Measurements from ENCODE around the gene TSPAN11. TPM values are rescaled to one million over a fixed set of nuclear protein-coding genes. Genes with fewer than 3 reads are reported as not detected.

TSPAN11 gene
- total RNA-seq, 1 donor from 2014 or later: 31.0 TPM

DNA sequence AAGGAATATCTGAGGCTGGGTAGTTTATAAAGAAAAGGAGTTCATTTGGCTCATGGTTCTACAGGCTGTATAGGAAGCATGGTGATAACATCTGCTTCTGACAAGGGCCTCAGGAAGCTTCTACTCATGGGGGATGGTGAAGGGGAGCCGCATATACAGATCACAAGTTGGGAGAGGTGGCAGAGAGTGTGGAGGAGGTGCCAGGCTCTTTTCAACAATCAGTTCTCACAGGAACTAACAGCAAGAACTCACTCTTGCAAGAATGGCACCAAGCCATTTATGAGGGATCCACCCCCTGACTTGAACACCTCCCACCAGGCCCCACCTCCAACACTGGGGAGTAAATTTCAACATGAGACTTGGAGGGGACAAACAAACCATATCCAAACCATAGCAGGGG is 3.5 kb upstream of the TSPAN11 start:
- Mint-ChIP-seq H3K27me3 (ENCODE audit: unreplicated experiment) (peaks cover 2% of the 10 kb centered on the region), H3K9me3 (ENCODE audit: unreplicated experiment) (peaks cover 13% of the 10 kb centered on the region), H3K4me3 (ENCODE audit: unreplicated experiment) (no peak overlapping the region), H3K36me3 (ENCODE audit: unreplicated experiment) (no peaks in the 10 kb centered on the region), H3K4me1 (ENCODE audit: low read depth, unreplicated experiment) (peaks cover 30% of the 10 kb centered on the region), H3K27ac (ENCODE audit: unreplicated experiment) (no peak overlapping the region)
- no peak for DNase-seq
- TF ChIP-seq CTCF (IDR thresholded peaks at IDR 0.05; ENCODE audit: partially characterized antibody, unreplicated experiment): no peak

- no peak for DNase-seq
- H3K27ac Mint-ChIP-seq (ENCODE audit: unreplicated experiment): peak overlapping the region; percentile 41
- peaks cover 12% of the 10 kb centered on the region for H3K27me3 Mint-ChIP-seq (ENCODE audit: unreplicated experiment)
- H3K4me3 Mint-ChIP-seq (ENCODE audit: unreplicated experiment): peak overlapping the region; percentile 81
- H3K4me1 Mint-ChIP-seq (ENCODE audit: low read depth, unreplicated experiment): peaks cover 53% of the 10 kb centered on the region
- H3K9me3 Mint-ChIP-seq (ENCODE audit: unreplicated experiment): peaks cover 24% of the 10 kb centered on the region
- H3K36me3 Mint-ChIP-seq (ENCODE audit: unreplicated experiment): no peaks in the 10 kb centered on the region
- no peak for TF ChIP-seq CTCF (IDR thresholded peaks at IDR 0.05; ENCODE audit: partially characterized antibody, unreplicated experiment)
Observed at GRCh38 chr12:30925607-30926242, 823 bp upstream of the TSPAN11 start.

DNA sequence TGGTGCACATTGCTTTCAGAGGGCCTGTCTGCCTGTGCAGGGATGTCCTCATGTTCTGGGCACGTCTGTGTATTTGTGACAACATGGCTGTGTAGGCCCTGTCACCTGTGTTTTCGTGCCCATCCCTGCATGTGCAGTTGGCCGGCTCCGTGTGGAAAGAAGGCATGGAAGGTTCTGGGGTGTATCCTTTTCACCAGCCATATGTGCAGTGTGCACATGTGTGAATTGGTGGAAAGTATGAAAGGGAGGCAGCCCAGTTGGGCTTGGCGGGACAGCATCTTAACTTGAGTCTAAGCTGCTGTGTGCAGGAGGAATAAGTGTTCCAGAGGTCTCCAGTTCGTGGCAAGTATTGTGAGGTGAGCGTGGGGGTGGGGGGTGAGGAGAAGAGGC is 669 bp downstream of the TSPAN11 start:
- Mint-ChIP-seq H3K9me3 (ENCODE audit: unreplicated experiment) (peaks cover 20% of the 10 kb centered on the region), H3K4me1 (ENCODE audit: low read depth, unreplicated experiment) (peaks cover 57% of the 10 kb centered on the region), H3K27me3 (ENCODE audit: unreplicated experiment) (peaks cover 12% of the 10 kb centered on the region)

DNA sequence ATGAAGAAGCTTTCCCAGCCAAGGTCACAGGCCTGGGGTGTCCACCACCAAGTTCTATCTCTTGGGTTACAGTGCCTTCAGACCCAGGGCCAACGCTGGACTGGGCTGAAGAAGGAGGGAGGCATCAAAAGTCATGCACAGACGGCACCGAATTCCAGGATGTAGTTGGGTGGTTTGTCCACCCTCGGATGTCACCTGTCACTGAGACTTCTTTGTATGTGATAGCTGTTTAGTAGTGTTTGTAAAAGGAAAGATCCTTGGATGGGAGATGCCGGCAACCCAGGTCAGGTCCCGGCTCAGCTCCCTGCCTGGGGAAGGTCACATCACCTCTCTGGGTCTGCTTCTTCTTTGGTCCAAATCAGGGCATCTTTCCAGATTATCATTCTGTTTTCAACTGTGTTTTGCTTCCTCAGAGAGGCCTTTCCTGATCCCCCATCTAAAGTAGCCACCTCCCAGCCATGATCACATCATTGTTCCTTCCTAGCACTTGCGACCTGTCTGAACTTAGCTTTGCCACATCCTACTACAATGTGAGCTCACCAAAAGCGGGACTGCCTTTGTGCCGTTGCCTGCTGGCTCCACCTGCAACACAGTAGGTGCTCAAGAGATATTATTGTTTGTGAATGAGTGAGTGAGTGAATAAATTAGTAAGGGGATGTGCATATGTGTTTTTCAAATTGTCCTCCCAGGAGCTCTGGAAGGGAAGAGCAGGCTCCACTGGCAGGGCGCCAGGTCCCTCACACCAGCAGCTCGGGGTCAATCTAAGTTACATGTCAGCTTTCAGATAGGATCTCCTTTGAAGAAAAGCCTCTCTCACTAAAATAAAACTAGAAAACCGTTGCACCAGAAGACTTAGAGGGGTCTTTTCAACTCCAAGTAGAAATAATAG is 2.1 kb downstream of the TSPAN11 start:
- TF ChIP-seq CTCF (IDR thresholded peaks at IDR 0.05; ENCODE audit: partially characterized antibody, unreplicated experiment): no peak
- Mint-ChIP-seq H3K4me1 (ENCODE audit: low read depth, unreplicated experiment) (peaks cover 68% of the 10 kb centered on the region), H3K9me3 (ENCODE audit: unreplicated experiment) (peaks cover 20% of the 10 kb centered on the region), H3K4me3 (ENCODE audit: unreplicated experiment) (peak overlapping the region; percentile 91), H3K27ac (ENCODE audit: unreplicated experiment) (peak overlapping the region; percentile 23), H3K27me3 (ENCODE audit: unreplicated experiment) (peaks cover 12% of the 10 kb centered on the region), H3K36me3 (ENCODE audit: unreplicated experiment) (no peaks in the 10 kb centered on the region)
- no peak for DNase-seq

More for the DNA sequence above, 669 bp downstream of the TSPAN11 start:
- no peak for TF ChIP-seq CTCF (IDR thresholded peaks at IDR 0.05; ENCODE audit: partially characterized antibody, unreplicated experiment)
- no peak for DNase-seq
- H3K4me3 Mint-ChIP-seq (ENCODE audit: unreplicated experiment): peak overlapping the region; percentile 91
- no peaks in the 10 kb centered on the region for H3K36me3 Mint-ChIP-seq (ENCODE audit: unreplicated experiment)
- peak overlapping the region; percentile 94 for H3K27ac Mint-ChIP-seq (ENCODE audit: unreplicated experiment)

DNA sequence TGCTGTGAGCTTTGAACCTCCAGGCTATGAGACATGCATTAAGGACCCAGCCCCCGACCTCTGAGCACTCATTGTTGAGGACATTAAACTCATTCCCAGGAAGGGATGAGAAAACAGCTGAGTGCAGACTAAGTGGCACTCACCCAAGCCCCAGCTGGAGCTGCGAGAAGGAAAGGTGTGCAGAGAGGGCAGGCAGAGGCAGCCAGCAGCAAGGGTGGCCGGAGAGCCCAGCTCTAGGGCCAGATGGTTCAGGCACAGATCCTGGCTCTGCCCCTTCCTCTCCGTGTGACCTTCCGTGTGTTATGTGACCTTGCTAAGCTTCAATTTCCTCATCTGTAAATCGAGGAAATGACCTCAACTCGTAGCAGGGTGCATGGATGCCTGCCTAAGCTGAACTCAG is 3.7 kb downstream of the TSPAN11 start:
- peak overlapping the region; percentile 80 for H3K27ac Mint-ChIP-seq (ENCODE audit: unreplicated experiment)
- H3K9me3 Mint-ChIP-seq (ENCODE audit: unreplicated experiment): peaks cover 25% of the 10 kb centered on the region
- H3K4me3 Mint-ChIP-seq (ENCODE audit: unreplicated experiment): peak overlapping the region; percentile 58
- peaks cover 9% of the 10 kb centered on the region for H3K36me3 Mint-ChIP-seq (ENCODE audit: unreplicated experiment)
- peaks cover 12% of the 10 kb centered on the region for H3K27me3 Mint-ChIP-seq (ENCODE audit: unreplicated experiment)
- peaks cover 61% of the 10 kb centered on the region for H3K4me1 Mint-ChIP-seq (ENCODE audit: low read depth, unreplicated experiment)
- no peak for TF ChIP-seq CTCF (IDR thresholded peaks at IDR 0.05; ENCODE audit: partially characterized antibody, unreplicated experiment)
- DNase-seq: no peak

All from glutamatergic neuron (in vitro differentiated cells).